Measurements from ENCODE around the gene KIF2B.
"Not testable (repeated sequence)": the region's sequence is repeated elsewhere in the genome, so short reads cannot be mapped to it uniquely, and the experiment has no call there.

Gene KIF2B

DNA sequence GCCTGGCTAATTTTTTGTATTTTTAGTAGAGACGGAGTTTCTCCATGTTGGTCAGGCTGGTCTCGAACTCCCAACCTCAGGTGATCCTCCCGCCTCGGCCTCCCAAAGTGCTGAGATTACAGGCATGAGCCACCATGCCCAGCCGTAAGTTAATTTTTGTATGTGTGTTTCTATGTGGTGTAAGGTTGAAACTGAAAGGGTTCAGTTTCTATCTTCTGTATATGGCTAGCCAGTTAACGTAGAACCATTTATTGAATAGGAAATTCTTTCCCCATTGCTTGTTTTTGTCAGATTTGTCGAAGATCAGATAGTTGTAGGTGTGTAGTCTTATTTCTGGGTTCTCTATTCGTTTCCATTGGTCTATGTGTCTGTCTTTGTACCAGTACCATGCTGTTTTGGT is 12.0 kb downstream of the KIF2B start:
- H3K27me3 ChIP-seq (replicated peaks in 2 of 5; ENCODE audit: control insufficient read depth in 4 of 5, insufficient read depth in 5 of 5, low read length in 4 of 5); H3K27ac ChIP-seq (ENCODE audit: insufficient read depth in 1 of 2, low read depth in 1 of 2, low read length in 2 of 2, poor library complexity in 1 of 2, severe bottlenecking in 2 of 2); CTCF ChIA-PET; DNase-seq; H3K36me3 ChIP-seq (ENCODE audit: control insufficient read depth in 4 of 4, insufficient read depth in 4 of 4, low read length in 3 of 4); H3K9me3 ChIP-seq (ENCODE audit: control extremely low read depth in 1 of 5, control insufficient read depth in 4 of 5, insufficient read depth in 2 of 5, low read depth in 1 of 5, low read length in 4 of 5); POLR2A ChIA-PET; H3K4me3 ChIP-seq (ENCODE audit: control insufficient read depth in 1 of 7, extremely low read depth in 1 of 7, insufficient read depth in 4 of 7, low read depth in 2 of 7, low read length in 6 of 7); H3K4me1 ChIP-seq (ENCODE audit: control extremely low read depth in 1 of 4, control insufficient read depth in 4 of 4, insufficient read depth in 4 of 4, low read length in 3 of 4): not testable (repeated sequence)
- WGBS (ENCODE audit: insufficient coverage): 100% methylated on average over 5 of the region's 8 CpGs

DNA sequence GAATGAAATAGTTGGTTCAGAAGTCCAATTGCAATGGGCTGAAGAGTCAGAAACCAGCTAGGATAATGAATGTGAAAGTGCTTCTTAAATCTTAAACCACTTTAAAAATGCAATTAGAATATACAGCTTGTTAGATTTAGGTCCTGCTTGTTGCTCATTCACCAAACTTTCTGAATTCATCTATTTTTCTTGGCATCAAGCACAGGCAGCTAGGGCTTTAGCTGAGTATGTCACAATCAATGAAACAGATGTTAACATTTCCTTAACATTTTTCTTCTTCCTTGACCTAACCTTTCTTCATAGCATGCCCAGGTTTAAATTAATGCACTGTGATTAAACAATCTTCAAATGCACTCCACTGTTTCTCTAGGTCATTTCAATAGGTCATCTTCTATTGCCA is 14.4 kb downstream of the KIF2B start:
- CTCF ChIA-PET: no interaction called here
- no peaks in the 10 kb centered on the region for H3K36me3 ChIP-seq (ENCODE audit: control insufficient read depth in 4 of 4, insufficient read depth in 4 of 4, low read length in 3 of 4)
- peaks cover 2 to 12% (median 4%) of the 10 kb centered on the region in 5 experiments for H3K9me3 ChIP-seq (ENCODE audit: control extremely low read depth in 1 of 5, control insufficient read depth in 4 of 5, insufficient read depth in 2 of 5, low read depth in 1 of 5, low read length in 4 of 5)
- no peak overlapping the region for H3K4me3 ChIP-seq (ENCODE audit: control insufficient read depth in 1 of 7, extremely low read depth in 1 of 7, insufficient read depth in 4 of 7, low read depth in 2 of 7, low read length in 6 of 7)
- no peak for DNase-seq
- H3K4me1 ChIP-seq (ENCODE audit: control extremely low read depth in 1 of 4, control insufficient read depth in 4 of 4, insufficient read depth in 4 of 4, low read length in 3 of 4): no peaks in the 10 kb centered on the region
- H3K27ac ChIP-seq (ENCODE audit: insufficient read depth in 1 of 2, low read depth in 1 of 2, low read length in 2 of 2, poor library complexity in 1 of 2, severe bottlenecking in 2 of 2): no peak overlapping the region
- H3K27me3 ChIP-seq (replicated peaks in 2 of 5; ENCODE audit: control insufficient read depth in 4 of 5, insufficient read depth in 5 of 5, low read length in 4 of 5): no peaks in the 10 kb centered on the region
- POLR2A ChIA-PET: no interaction called here

DNA sequence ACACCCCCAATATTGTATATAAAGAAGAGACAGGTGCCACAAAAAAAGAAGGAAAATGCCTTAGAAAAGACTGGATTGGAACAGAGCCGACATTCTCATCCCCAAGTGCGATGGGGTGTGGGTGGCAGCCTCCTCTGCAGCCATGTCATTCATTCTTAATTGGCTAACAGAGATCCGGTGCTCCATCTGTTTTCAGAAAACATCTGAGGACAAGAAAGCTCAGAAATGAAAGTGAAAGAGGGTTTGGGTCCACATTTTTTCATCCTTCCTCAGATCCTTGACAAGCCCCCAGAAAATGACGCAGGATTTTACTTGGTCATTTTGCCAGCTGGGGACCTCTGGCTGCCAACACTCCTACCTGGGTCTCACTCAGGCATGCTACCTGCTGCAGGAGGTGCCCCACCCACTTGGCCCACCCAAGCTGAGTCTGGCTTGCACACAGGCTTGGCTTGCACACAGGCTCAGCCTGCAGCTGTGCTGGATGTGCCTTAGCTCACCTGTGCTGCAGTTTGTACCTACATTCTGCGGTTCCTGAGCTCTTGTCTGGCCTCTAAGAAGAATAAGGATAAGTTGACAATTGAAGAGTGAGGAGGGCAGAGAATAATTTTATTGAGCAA is 21.9 kb downstream of the KIF2B start:
- WGBS (ENCODE audit: insufficient coverage): 88% methylated on average over 5 of the region's 5 CpGs
- CTCF ChIA-PET: no interaction called here

DNA sequence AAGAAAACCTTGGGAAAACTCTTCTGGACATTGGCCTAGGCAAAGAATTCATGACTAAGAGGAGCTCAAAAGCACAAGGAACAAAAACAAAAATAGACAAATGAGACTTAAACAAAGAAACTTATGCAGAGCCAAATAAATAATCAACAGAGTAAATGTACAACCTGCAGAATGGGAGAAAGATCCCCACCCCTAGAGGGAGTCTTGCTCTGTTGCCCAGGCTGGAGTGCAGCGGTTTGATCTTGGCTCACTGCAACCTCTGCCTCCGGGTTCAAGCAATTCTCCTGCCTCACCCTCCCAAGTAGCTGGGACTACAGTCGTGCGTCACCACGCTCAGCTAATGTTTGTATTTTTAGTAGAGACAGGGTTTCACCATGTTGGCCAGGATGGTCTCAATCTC is 48.4 kb downstream of the KIF2B start:
- POLR2A ChIA-PET; H3K4me3 ChIP-seq (ENCODE audit: control insufficient read depth in 1 of 7, extremely low read depth in 1 of 7, insufficient read depth in 4 of 7, low read depth in 2 of 7, low read length in 6 of 7); H3K27me3 ChIP-seq (replicated peaks in 2 of 5; ENCODE audit: control insufficient read depth in 4 of 5, insufficient read depth in 5 of 5, low read length in 4 of 5); H3K27ac ChIP-seq (ENCODE audit: insufficient read depth in 1 of 2, low read depth in 1 of 2, low read length in 2 of 2, poor library complexity in 1 of 2, severe bottlenecking in 2 of 2); H3K9me3 ChIP-seq (ENCODE audit: control extremely low read depth in 1 of 5, control insufficient read depth in 4 of 5, insufficient read depth in 2 of 5, low read depth in 1 of 5, low read length in 4 of 5); H3K36me3 ChIP-seq (ENCODE audit: control insufficient read depth in 4 of 4, insufficient read depth in 4 of 4, low read length in 3 of 4); DNase-seq; H3K4me1 ChIP-seq (ENCODE audit: control extremely low read depth in 1 of 4, control insufficient read depth in 4 of 4, insufficient read depth in 4 of 4, low read length in 3 of 4); CTCF ChIA-PET: not testable (repeated sequence)
- WGBS (ENCODE audit: insufficient coverage): 93% methylated on average over 2 of the region's 5 CpGs

More for the DNA sequence above, 21.9 kb downstream of the KIF2B start:
- Histone ChIP-seq H3K9me3 (ENCODE audit: control extremely low read depth in 1 of 5, control insufficient read depth in 4 of 5, insufficient read depth in 2 of 5, low read depth in 1 of 5, low read length in 4 of 5) (peaks cover 2 to 9% (median 4%) of the 10 kb centered on the region in 5 experiments), H3K36me3 (ENCODE audit: control insufficient read depth in 4 of 4, insufficient read depth in 4 of 4, low read length in 3 of 4) (no peaks in the 10 kb centered on the region), H3K4me3 (ENCODE audit: control insufficient read depth in 1 of 7, extremely low read depth in 1 of 7, insufficient read depth in 4 of 7, low read depth in 2 of 7, low read length in 6 of 7) (no peak overlapping the region), H3K27me3 (replicated peaks in 2 of 5; ENCODE audit: control insufficient read depth in 4 of 5, insufficient read depth in 5 of 5, low read length in 4 of 5) (no peaks in the 10 kb centered on the region), H3K4me1 (ENCODE audit: control extremely low read depth in 1 of 4, control insufficient read depth in 4 of 4, insufficient read depth in 4 of 4, low read length in 3 of 4) (no peaks in the 10 kb centered on the region), H3K27ac (ENCODE audit: insufficient read depth in 1 of 2, low read depth in 1 of 2, low read length in 2 of 2, poor library complexity in 1 of 2, severe bottlenecking in 2 of 2) (no peak overlapping the region)
- POLR2A ChIA-PET: no interaction called here
- no peak for DNase-seq
